T-helper 2 cell treated with Interferon-gamma antibody and Interleukin-4, amounts not matched to agents 5 μg/mL and 100 μg/mL, for 36 hours (primary cell): Measurements from ENCODE around the gene HMCN2.
A peak's percentile ranks its signal among the peaks of the same experiment; 100 is the strongest.
"Not testable (repeated sequence)": the region's sequence is repeated elsewhere in the genome, so short reads cannot be mapped to it uniquely, and the experiment has no call there.

ENCODE experiments used
- DNase-seq: peaks from one replicate; pipeline ENCODE4 v3.0.0; 2021; ENCODE audit warnings: low spot score
- H3K27ac Mint-ChIP-seq: one replicate; pipeline ENCODE4 v1.8.0; 2021; ENCODE audit warnings: mild to moderate bottlenecking, mixed read lengths
- H3K27me3 Mint-ChIP-seq: one replicate; pipeline ENCODE4 v1.8.0; 2021; ENCODE audit warnings: low read depth, mixed read lengths
- H3K36me3 Mint-ChIP-seq: one replicate; pipeline ENCODE4 v1.8.0; 2021; ENCODE audit warnings: low read depth, mixed read lengths
- H3K4me1 Mint-ChIP-seq: one replicate; pipeline ENCODE4 v1.8.0; 2021; ENCODE audit warnings: low read depth, mixed read lengths
- H3K4me3 Mint-ChIP-seq: one replicate; pipeline ENCODE4 v1.8.0; 2022; ENCODE audit warnings: mild to moderate bottlenecking, moderate library complexity, mixed read lengths
- H3K9me3 Mint-ChIP-seq: one replicate; pipeline ENCODE4 v1.8.0; 2021; ENCODE audit warnings: mixed read lengths

HMCN2 gene

GRCh38 chr9:130245474-130245873, 20.1 kb upstream of the HMCN2 start:
- Mint-ChIP-seq H3K36me3 (no peaks in the 10 kb centered on the region), H3K4me3 (no peak overlapping the region)

GRCh38 chr9:130246126-130246525, 19.4 kb upstream of the HMCN2 start:
- H3K9me3 Mint-ChIP-seq = no peaks in the 10 kb centered on the region
- DNase-seq = no peak
- no peaks in the 10 kb centered on the region for H3K36me3 Mint-ChIP-seq
- no peak overlapping the region for H3K4me3 Mint-ChIP-seq
- peaks cover 7% of the 10 kb centered on the region for H3K4me1 Mint-ChIP-seq
- H3K27ac Mint-ChIP-seq = no peak overlapping the region
- H3K27me3 Mint-ChIP-seq = peaks cover 19% of the 10 kb centered on the region

More at GRCh38 chr9:130245474-130245873, 20.1 kb upstream of the HMCN2 start:
- Mint-ChIP-seq H3K9me3 (no peaks in the 10 kb centered on the region), H3K27ac (no peak overlapping the region), H3K27me3 (peaks cover 16% of the 10 kb centered on the region), H3K4me1 (peaks cover 13% of the 10 kb centered on the region)
- no peak for DNase-seq

- Mint-ChIP-seq H3K9me3 (no peaks in the 10 kb centered on the region), H3K4me1 (no peaks in the 10 kb centered on the region), H3K36me3 (no peaks in the 10 kb centered on the region), H3K4me3 (no peak overlapping the region), H3K27me3 (peaks cover 24% of the 10 kb centered on the region), H3K27ac (no peak overlapping the region)
- DNase-seq = no peak
Measured at GRCh38 chr9:130254747-130255630, 10.6 kb upstream of the HMCN2 start.

- DNase-seq = no peak
- no peak overlapping the region for H3K27ac Mint-ChIP-seq
Measured at GRCh38 chr9:130255631-130256134, 9.9 kb upstream of the HMCN2 start.

GRCh38 chr9:130256644-130257043, 8.9 kb upstream of the HMCN2 start:
- H3K4me3 Mint-ChIP-seq = no peak overlapping the region
- H3K36me3 Mint-ChIP-seq = no peaks in the 10 kb centered on the region
- no peak for DNase-seq
- H3K27me3 Mint-ChIP-seq = peaks cover 20% of the 10 kb centered on the region
- no peaks in the 10 kb centered on the region for H3K9me3 Mint-ChIP-seq
- no peak overlapping the region for H3K27ac Mint-ChIP-seq
- H3K4me1 Mint-ChIP-seq = no peaks in the 10 kb centered on the region

More at GRCh38 chr9:130255631-130256134, 9.9 kb upstream of the HMCN2 start:
- Mint-ChIP-seq H3K27me3 (peaks cover 22% of the 10 kb centered on the region), H3K36me3 (no peaks in the 10 kb centered on the region), H3K4me1 (no peaks in the 10 kb centered on the region), H3K9me3 (no peaks in the 10 kb centered on the region), H3K4me3 (no peak overlapping the region)

GRCh38 chr9:130258137-130258536, 7.4 kb upstream of the HMCN2 start:
- H3K27ac Mint-ChIP-seq, H3K4me1 Mint-ChIP-seq, H3K36me3 Mint-ChIP-seq, H3K9me3 Mint-ChIP-seq, DNase-seq, H3K4me3 Mint-ChIP-seq: not testable (repeated sequence)
- H3K27me3 Mint-ChIP-seq = peaks cover 27% of the 10 kb centered on the region

GRCh38 chr9:130259044-130259443, 6.5 kb upstream of the HMCN2 start:
- Mint-ChIP-seq H3K4me1 (no peaks in the 10 kb centered on the region), H3K9me3 (no peaks in the 10 kb centered on the region), H3K4me3 (no peak overlapping the region), H3K27ac (no peak overlapping the region), H3K36me3 (no peaks in the 10 kb centered on the region), H3K27me3 (peaks cover 37% of the 10 kb centered on the region)
- DNase-seq = no peak

- Mint-ChIP-seq H3K36me3 (no peaks in the 10 kb centered on the region), H3K9me3 (no peaks in the 10 kb centered on the region), H3K4me1 (no peaks in the 10 kb centered on the region), H3K27me3 (peaks cover 49% of the 10 kb centered on the region), H3K4me3 (no peak overlapping the region), H3K27ac (no peak overlapping the region)
- DNase-seq = no peak
Measured at GRCh38 chr9:130260816-130261765, 4.5 kb upstream of the HMCN2 start.

- peaks cover 60% of the 10 kb centered on the region for H3K27me3 Mint-ChIP-seq
- DNase-seq = no peak
- no peaks in the 10 kb centered on the region for H3K9me3 Mint-ChIP-seq
- no peaks in the 10 kb centered on the region for H3K4me1 Mint-ChIP-seq
- no peaks in the 10 kb centered on the region for H3K36me3 Mint-ChIP-seq
- H3K4me3 Mint-ChIP-seq = no peak overlapping the region
- no peak overlapping the region for H3K27ac Mint-ChIP-seq
Measured at GRCh38 chr9:130262061-130262745, 3.4 kb upstream of the HMCN2 start.

GRCh38 chr9:130262771-130263170, 2.8 kb upstream of the HMCN2 start:
- no peak for DNase-seq
- no peaks in the 10 kb centered on the region for H3K36me3 Mint-ChIP-seq
- H3K27me3 Mint-ChIP-seq = peaks cover 66% of the 10 kb centered on the region
- H3K4me1 Mint-ChIP-seq = no peaks in the 10 kb centered on the region
- no peak overlapping the region for H3K27ac Mint-ChIP-seq
- no peaks in the 10 kb centered on the region for H3K9me3 Mint-ChIP-seq
- no peak overlapping the region for H3K4me3 Mint-ChIP-seq

- H3K27ac Mint-ChIP-seq = peak overlapping the region; percentile 36
- H3K9me3 Mint-ChIP-seq = no peaks in the 10 kb centered on the region
- H3K36me3 Mint-ChIP-seq = no peaks in the 10 kb centered on the region
- no peaks in the 10 kb centered on the region for H3K4me1 Mint-ChIP-seq
- H3K4me3 Mint-ChIP-seq = no peak overlapping the region
- peaks cover 73% of the 10 kb centered on the region for H3K27me3 Mint-ChIP-seq
- DNase-seq = no peak
Measured at GRCh38 chr9:130263601-130264413, 1.8 kb upstream of the HMCN2 start.

GRCh38 chr9:130264414-130265350, 878 bp upstream of the HMCN2 start:
- H3K9me3 Mint-ChIP-seq = no peaks in the 10 kb centered on the region
- no peaks in the 10 kb centered on the region for H3K4me1 Mint-ChIP-seq
- no peak for DNase-seq
- H3K27ac Mint-ChIP-seq = peak overlapping the region; percentile 36
- H3K36me3 Mint-ChIP-seq = no peaks in the 10 kb centered on the region
- H3K27me3 Mint-ChIP-seq = peaks cover 69% of the 10 kb centered on the region
- H3K4me3 Mint-ChIP-seq = no peak overlapping the region
